SH-SY5Y (cell line): ENCODE results near the gene IFI27.

Experiments
- GATA2 ChIP-seq: IDR thresholded peaks from 2 replicates; pipeline ENCODE4 v1.6.1; 2011; ENCODE audit warnings: mild to moderate bottlenecking, low read depth, low read length
- GATA3 ChIP-seq: IDR thresholded peaks from 2 replicates; pipeline ENCODE4 v1.6.1; 2011; ENCODE audit warnings: low read depth, mild to moderate bottlenecking, low read length, moderate library complexity

GRCh38 chr14:94143711-94144110, 33.2 kb downstream of the IFI27 start:
- no peak for TF ChIP-seq GATA2
- no peak for TF ChIP-seq GATA3
